Smooth muscle cell (in vitro differentiated cells): ENCODE measurements around the gene IL17REL. TPM values are rescaled to one million over a fixed set of nuclear protein-coding genes. Genes with fewer than 3 reads are reported as not detected.
"Not testable (repeated sequence)": the region's sequence is repeated elsewhere in the genome, so short reads cannot be mapped to it uniquely, and the experiment has no call there.

ENCODE experiments used
- DNase-seq: peaks from one replicate; lab custom pipeline; 2025; ENCODE audit not compliant: unreplicated experiment; lab: John Stamatoyannopoulos, UW
- H2AFZ ChIP-seq: fragments of 200-600 bp; sonication (generic); 2 replicates; pipeline ENCODE4 v1.6.0; 2016; ENCODE audit warnings: antibody characterized with exemption, low read depth, mild to moderate bottlenecking
- H3F3A ChIP-seq: fragments of 200-600 bp; sonication (generic); 2 replicates; pipeline ENCODE4 v1.6.0; 2017; ENCODE audit warnings: antibody characterized with exemption, low read depth
- H3K27ac ChIP-seq: fragments of 200-600 bp; sonication (generic); 2 replicates; pipeline ENCODE4 v1.5.1; 2016; ENCODE audit warnings: low read depth, mild to moderate bottlenecking
- H3K27me3 ChIP-seq: fragments of 200-600 bp; sonication (generic); 2 replicates; pipeline ENCODE4 v1.6.1; 2016; ENCODE audit warnings: low read depth, mild to moderate bottlenecking
- H3K36me3 ChIP-seq: fragments of 200-600 bp; sonication (generic); 2 replicates; pipeline ENCODE4 v1.5.1; 2016; ENCODE audit warnings: low read depth
- H3K4me1 ChIP-seq: fragments of 200-600 bp; sonication (generic); 2 replicates; pipeline ENCODE4 v1.5.1; 2016; ENCODE audit warnings: low read depth
- H3K4me2 ChIP-seq: fragments of 200-600 bp; sonication (generic); 2 replicates; pipeline ENCODE4 v1.6.0; 2016; ENCODE audit warnings: mild to moderate bottlenecking
- H3K4me3 ChIP-seq: fragments of 200-600 bp; sonication (generic); 2 replicates; pipeline ENCODE4 v1.5.1; 2016; ENCODE audit warnings: mild to moderate bottlenecking
- H3K79me2 ChIP-seq: fragments of 200-600 bp; sonication (generic); 2 replicates; pipeline ENCODE4 v1.6.0; 2016; ENCODE audit warnings: low read depth, mild to moderate bottlenecking
- H3K9ac ChIP-seq: fragments of 200-600 bp; sonication (generic); 2 replicates; pipeline ENCODE4 v1.6.0; 2016; ENCODE audit warnings: low read depth
- H3K9me3 ChIP-seq: fragments of 200-600 bp; sonication (generic); replicated peaks from 2 replicates; pipeline ENCODE4 v1.5.1; 2016; ENCODE audit warnings: low read depth
- H4K20me1 ChIP-seq: fragments of 200-600 bp; sonication (generic); 2 replicates; pipeline ENCODE4 v1.6.0; 2016; ENCODE audit warnings: low read depth
- WGBS: methylation state at CpG from one replicate; pipeline ENCODE4 v1.1.7; 2016; ENCODE audit warnings: low lambda C conversion rate; 5-methylcytosine and 5-hydroxymethylcytosine counted together
- polyA plus RNA-seq: library from polyadenylated mRNA; unstranded; fragments of >200 nt; fragmentation: Nextera tagmentation; extraction: Ambion mirVana; gene quantifications from 2 replicates; pipeline ENCODE4 v1.2.1, GENCODE V29; 2016
- total RNA-seq: library from RNA; depleted of rRNA; stranded (reverse); fragments of >200 nt; gene quantifications from 2 replicates; pipeline ENCODE4 v1.2.3, GENCODE V29; 2014
- TF ChIP-seq, protein P1 (sequence below): fragments of 200-600 bp; sonication (generic); IDR thresholded peaks from 2 replicates; pipeline ENCODE4 v1.5.1; 2017; ENCODE audit warnings: borderline replicate concordance, mild to moderate bottlenecking, antibody characterized with exemption; ENCODE audit not compliant: insufficient read depth, poor library complexity, severe bottlenecking

Gene IL17REL
- total and polyA plus RNA-seq, 2 experiments from 2014 or later = 0.04 TPM; not detected in 1

DNA sequence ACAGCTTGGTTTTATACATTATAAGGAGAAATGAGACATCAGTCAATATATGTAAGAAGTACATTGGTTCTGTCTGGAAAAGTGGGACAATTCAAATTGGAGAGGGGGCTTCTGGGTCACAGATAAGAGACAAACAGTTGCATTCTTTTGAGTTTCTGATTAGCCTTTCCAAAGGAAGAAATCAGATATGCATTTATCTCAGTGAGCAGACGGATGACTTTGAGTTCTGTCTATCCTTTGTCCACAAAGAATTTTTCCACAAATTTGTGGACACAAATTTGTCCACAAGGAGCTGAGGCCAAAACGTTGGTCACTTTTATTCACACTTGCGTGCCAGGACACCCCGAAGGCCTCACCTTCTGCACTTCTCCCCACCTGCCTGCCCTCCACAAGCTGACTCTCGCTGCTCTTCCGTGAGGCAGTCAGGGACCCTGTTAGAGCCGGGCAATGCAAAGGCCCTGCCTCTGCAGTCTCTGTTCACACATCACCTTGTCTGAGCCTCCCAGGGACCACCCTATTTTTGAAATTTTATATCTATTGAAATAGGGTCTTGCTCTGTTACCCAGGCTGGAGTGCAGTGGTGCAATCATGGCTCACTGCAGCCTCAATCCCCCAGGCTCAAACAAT lies 20.5 kb downstream of the IL17REL start:
- no peaks in the 10 kb centered on the region for H4K20me1 ChIP-seq
- H3K9me3 ChIP-seq = no peaks in the 10 kb centered on the region
- no peaks in the 10 kb centered on the region for H3K27me3 ChIP-seq
- no peaks in the 10 kb centered on the region for H3K79me2 ChIP-seq
- no peak overlapping the region for H3K4me2 ChIP-seq
- no peak overlapping the region for H3K4me3 ChIP-seq
- H3K4me1 ChIP-seq = no peaks in the 10 kb centered on the region
- no peak for DNase-seq
- H2AFZ ChIP-seq = no peak overlapping the region
- TF ChIP-seq, protein P1, sequence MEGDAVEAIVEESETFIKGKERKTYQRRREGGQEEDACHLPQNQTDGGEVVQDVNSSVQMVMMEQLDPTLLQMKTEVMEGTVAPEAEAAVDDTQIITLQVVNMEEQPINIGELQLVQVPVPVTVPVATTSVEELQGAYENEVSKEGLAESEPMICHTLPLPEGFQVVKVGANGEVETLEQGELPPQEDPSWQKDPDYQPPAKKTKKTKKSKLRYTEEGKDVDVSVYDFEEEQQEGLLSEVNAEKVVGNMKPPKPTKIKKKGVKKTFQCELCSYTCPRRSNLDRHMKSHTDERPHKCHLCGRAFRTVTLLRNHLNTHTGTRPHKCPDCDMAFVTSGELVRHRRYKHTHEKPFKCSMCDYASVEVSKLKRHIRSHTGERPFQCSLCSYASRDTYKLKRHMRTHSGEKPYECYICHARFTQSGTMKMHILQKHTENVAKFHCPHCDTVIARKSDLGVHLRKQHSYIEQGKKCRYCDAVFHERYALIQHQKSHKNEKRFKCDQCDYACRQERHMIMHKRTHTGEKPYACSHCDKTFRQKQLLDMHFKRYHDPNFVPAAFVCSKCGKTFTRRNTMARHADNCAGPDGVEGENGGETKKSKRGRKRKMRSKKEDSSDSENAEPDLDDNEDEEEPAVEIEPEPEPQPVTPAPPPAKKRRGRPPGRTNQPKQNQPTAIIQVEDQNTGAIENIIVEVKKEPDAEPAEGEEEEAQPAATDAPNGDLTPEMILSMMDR = no peak
- no peaks in the 10 kb centered on the region for H3F3A ChIP-seq
- WGBS = 87% methylated on average over 7 of the region's 7 CpGs
- no peak overlapping the region for H3K9ac ChIP-seq
- no peak overlapping the region for H3K27ac ChIP-seq
- no peaks in the 10 kb centered on the region for H3K36me3 ChIP-seq

DNA sequence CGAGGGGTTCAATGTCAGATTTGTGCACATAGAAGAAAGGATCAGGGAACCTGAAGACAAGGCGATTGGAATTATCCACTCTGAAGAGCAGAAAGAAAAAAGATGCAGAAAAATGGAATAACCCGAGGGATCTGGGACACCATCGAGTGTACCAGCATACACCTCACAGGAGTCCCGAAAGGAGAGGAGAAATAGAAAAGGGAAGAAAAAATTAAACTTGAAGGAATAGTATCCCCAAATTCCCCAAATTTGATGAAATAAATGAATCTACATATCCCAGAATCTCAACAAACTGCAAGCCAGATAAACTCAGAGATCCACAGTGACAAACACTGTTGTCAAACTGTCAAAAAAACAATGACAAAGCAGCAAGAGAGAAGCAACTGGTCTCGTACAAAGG lies 21.4 kb downstream of the IL17REL start:
- no peak overlapping the region for H3K27ac ChIP-seq
- no peaks in the 10 kb centered on the region for H3K4me1 ChIP-seq
- H3K27me3 ChIP-seq = no peaks in the 10 kb centered on the region
- H3K4me2 ChIP-seq = no peak overlapping the region
- H4K20me1 ChIP-seq = no peaks in the 10 kb centered on the region
- WGBS = 89% methylated on average over 6 of the region's 6 CpGs
- no peak overlapping the region for H2AFZ ChIP-seq
- DNase-seq = no peak
- no peaks in the 10 kb centered on the region for H3K79me2 ChIP-seq
- no peaks in the 10 kb centered on the region for H3K36me3 ChIP-seq
- H3K9ac ChIP-seq = no peak overlapping the region
- no peak overlapping the region for H3K4me3 ChIP-seq
- H3K9me3 ChIP-seq = peaks cover 4% of the 10 kb centered on the region
- TF ChIP-seq, protein P1 = no peak
- no peaks in the 10 kb centered on the region for H3F3A ChIP-seq

DNA sequence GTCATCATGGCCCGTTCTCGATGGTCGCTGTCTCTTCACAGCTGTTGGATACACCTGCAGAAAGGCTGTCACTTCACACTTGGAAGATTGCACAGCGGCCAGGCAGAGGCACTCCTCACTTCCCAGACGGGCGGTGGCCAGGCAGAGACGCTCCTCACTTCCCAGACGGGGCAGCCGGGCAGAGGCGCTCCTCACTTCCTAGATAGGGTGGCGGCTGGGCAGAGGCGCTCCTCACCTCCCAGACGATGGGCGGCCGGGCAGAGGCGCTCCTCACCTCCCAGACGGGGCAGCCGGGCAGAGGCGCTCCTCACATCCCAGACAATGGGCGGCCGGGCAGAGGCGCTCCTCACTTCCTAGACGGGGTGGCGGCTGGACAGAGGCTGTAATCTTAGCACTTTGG lies 22.7 kb downstream of the IL17REL start:
- not testable (repeated sequence) for DNase-seq

DNA sequence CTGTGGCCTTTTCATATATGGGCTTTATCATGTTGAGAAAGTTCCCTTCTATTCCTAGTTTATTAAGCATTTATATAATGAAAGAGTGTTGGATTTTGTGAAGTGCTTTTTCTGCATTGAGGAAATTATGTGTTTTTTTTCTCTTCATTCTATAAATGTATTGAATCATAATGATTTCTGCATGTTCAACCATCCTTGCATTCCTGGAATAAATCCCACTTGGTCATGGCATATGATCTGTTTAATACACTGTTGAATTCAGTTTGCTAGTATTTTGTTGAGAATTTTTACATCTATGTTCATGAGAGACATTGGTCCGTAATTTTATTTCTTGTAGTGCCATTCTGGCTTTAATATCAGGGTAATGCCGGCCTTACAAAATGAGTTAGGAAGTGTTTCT lies 26.2 kb downstream of the IL17REL start:
- Histone ChIP-seq H3K27ac (no peak overlapping the region), H3K4me2 (no peak overlapping the region), H3K79me2 (no peaks in the 10 kb centered on the region), H3K4me1 (no peaks in the 10 kb centered on the region), H3K36me3 (no peaks in the 10 kb centered on the region), H2AFZ (no peak overlapping the region), H3F3A (no peaks in the 10 kb centered on the region), H3K4me3 (no peak overlapping the region), H4K20me1 (no peaks in the 10 kb centered on the region), H3K9me3 (peaks cover 4% of the 10 kb centered on the region), H3K9ac (no peak overlapping the region), H3K27me3 (peaks cover 16% of the 10 kb centered on the region)
- DNase-seq = no peak
- TF ChIP-seq, protein P1 = no peak
- WGBS = 93% methylated on average over 2 of the region's 2 CpGs

More for the DNA sequence above, 22.7 kb downstream of the IL17REL start:
- not testable (repeated sequence) for H4K20me1 ChIP-seq, H2AFZ ChIP-seq, H3K27ac ChIP-seq, H3K4me2 ChIP-seq, H3K9me3 ChIP-seq, H3K9ac ChIP-seq, H3K36me3 ChIP-seq, H3K79me2 ChIP-seq, H3K4me1 ChIP-seq, H3F3A ChIP-seq, H3K27me3 ChIP-seq, H3K4me3 ChIP-seq
- 94% methylated on average over 24 of the region's 24 CpGs for WGBS
